KBM-7 (cell line): ENCODE data around the gene GALNS.
A peak's percentile ranks its signal among the peaks of the same experiment; 100 is the strongest.

ENCODE experiments used
- DNase-seq: peaks from one replicate; pipeline ENCODE4 v3.0.0-alpha.2; 2015
- in situ Hi-C: fragments of 300-500 bp; cut with MboI; formaldehyde crosslinking; loops from 2 replicates; pipeline ENCODE4 v1.14.3; 2020; ENCODE audit warnings: low sequenced_read_pairs, low pct_unique_long_range_greater_than_20kb, mixed read lengths

Gene GALNS

GRCh38 chr16:88862968-88863367, 6.2 kb upstream of the GALNS start:
- in situ Hi-C loops = no loop called here
- no peak for DNase-seq

- in situ Hi-C loops = no loop called here
- no peak for DNase-seq
Observed at GRCh38 chr16:88861359-88861758, 4.6 kb upstream of the GALNS start.

- DNase-seq = no peak
- in situ Hi-C loops = no loop called here
Observed at GRCh38 chr16:88859381-88860091, 2.8 kb upstream of the GALNS start.

GRCh38 chr16:88857728-88858339, 1.1 kb upstream of the GALNS start:
- in situ Hi-C loops = no loop called here
- DNase-seq = peak; percentile 76

- no peak for DNase-seq
- in situ Hi-C loops = no loop called here
Observed at GRCh38 chr16:88856122-88856827, 472 bp downstream of the GALNS start.

- no peak for DNase-seq
- in situ Hi-C loops = no loop called here
Observed at GRCh38 chr16:88855736-88856121, 1.0 kb downstream of the GALNS start.

GRCh38 chr16:88855176-88855575, 1.6 kb downstream of the GALNS start:
- in situ Hi-C loops = no loop called here
- no peak for DNase-seq

- in situ Hi-C loops = no loop called here
- no peak for DNase-seq
Observed at GRCh38 chr16:88854306-88855111, 2.2 kb downstream of the GALNS start.

GRCh38 chr16:88853325-88853941, 3.3 kb downstream of the GALNS start:
- DNase-seq = no peak
- in situ Hi-C loops = no loop called here

- in situ Hi-C loops = no loop called here
- DNase-seq = no peak
Observed at GRCh38 chr16:88851616-88852015, 5.1 kb downstream of the GALNS start.

- in situ Hi-C loops = no loop called here
Observed at GRCh38 chr16:88850531-88851199, 6.1 kb downstream of the GALNS start.

GRCh38 chr16:88848557-88848956, 8.2 kb downstream of the GALNS start:
- in situ Hi-C loops = no loop called here
- DNase-seq = no peak

More at GRCh38 chr16:88850531-88851199, 6.1 kb downstream of the GALNS start:
- DNase-seq = no peak

- in situ Hi-C loops = no loop called here
- DNase-seq = no peak
Observed at GRCh38 chr16:88847654-88848053, 9.1 kb downstream of the GALNS start.

- in situ Hi-C loops = no loop called here
- no peak for DNase-seq
Observed at GRCh38 chr16:88846088-88846487, 10.7 kb downstream of the GALNS start.

GRCh38 chr16:88844419-88845036, 12.2 kb downstream of the GALNS start:
- in situ Hi-C loops = no loop called here
- no peak for DNase-seq

- no peak for DNase-seq
- in situ Hi-C loops = no loop called here
Observed at GRCh38 chr16:88843256-88843655, 13.5 kb downstream of the GALNS start.

- no peak for DNase-seq
- in situ Hi-C loops = no loop called here
Observed at GRCh38 chr16:88842806-88843205, 13.9 kb downstream of the GALNS start.

- no peak for DNase-seq
- in situ Hi-C loops = no loop called here
Observed at GRCh38 chr16:88842308-88842756, 14.4 kb downstream of the GALNS start.
